GM23338 (cell line): ENCODE measurements around the gene XIRP2. TPM values are rescaled to one million over a fixed set of nuclear protein-coding genes. Genes with fewer than 3 reads are reported as not detected.
A peak's percentile ranks its signal among the peaks of the same experiment; 100 is the strongest.

Experiments
- ATAC-seq: fragments of 200-7000 bp; cut with Tn5 transposase; 3 replicates; pipeline ENCODE4 v1.9.1; 2020
- DNase-seq: peaks from one replicate; pipeline ENCODE4 v3.0.0-alpha.2; 2015; ENCODE audit warnings: low spot score
- H2AFZ ChIP-seq: fragments of 200-600 bp; sonication (generic); 2 replicates; pipeline ENCODE4 v1.8.0; 2016; ENCODE audit warnings: antibody characterized with exemption, mild to moderate bottlenecking, moderate library complexity
- H3F3A ChIP-seq: fragments of 200-600 bp; sonication (generic); replicated peaks from 2 replicates; pipeline ENCODE4 v1.8.0; 2017; ENCODE audit warnings: antibody characterized with exemption, mixed run types, low read depth
- H3K27ac ChIP-seq: fragments of 200-600 bp; sonication (generic); 2 replicates; pipeline ENCODE4 v1.6.1; 2016; ENCODE audit warnings: low read depth
- H3K27me3 ChIP-seq: fragments of 200-600 bp; sonication (generic); 2 replicates; pipeline ENCODE4 v1.8.0; 2016; ENCODE audit warnings: mild to moderate bottlenecking, mixed run types, moderate library complexity; ENCODE audit not compliant: insufficient read depth
- H3K36me3 ChIP-seq: fragments of 200-600 bp; sonication (generic); 2 replicates; pipeline ENCODE4 v1.8.0; 2016; ENCODE audit warnings: mild to moderate bottlenecking; ENCODE audit not compliant: insufficient read depth
- H3K4me1 ChIP-seq: fragments of 200-600 bp; sonication (generic); 2 replicates; pipeline ENCODE4 v1.8.0; 2016; ENCODE audit warnings: mild to moderate bottlenecking, moderate library complexity; ENCODE audit not compliant: insufficient read depth
- H3K4me2 ChIP-seq: fragments of 200-600 bp; sonication (generic); 2 replicates; pipeline ENCODE4 v1.7.1; 2017; ENCODE audit warnings: mixed run types
- H3K4me3 ChIP-seq: fragments of 200-600 bp; sonication (generic); 2 replicates; pipeline ENCODE4 v1.6.1; 2016; ENCODE audit warnings: mixed run types
- H3K79me2 ChIP-seq: fragments of 200-600 bp; sonication (generic); replicated peaks from 2 replicates; pipeline ENCODE4 v1.8.0; 2017; ENCODE audit warnings: mild to moderate bottlenecking; ENCODE audit not compliant: insufficient read depth
- H3K9me2 ChIP-seq: fragments of 200-600 bp; sonication (generic); 2 replicates; pipeline ENCODE4 v1.8.0; 2017; ENCODE audit not compliant: insufficient read depth
- H4K20me1 ChIP-seq: fragments of 200-600 bp; sonication (generic); replicated peaks from 2 replicates; pipeline ENCODE4 v1.8.0; 2017; ENCODE audit warnings: mild to moderate bottlenecking; ENCODE audit not compliant: insufficient read depth
- H3K27ac Mint-ChIP-seq: 2 replicates; pipeline ENCODE4 v1.8.0; 2020; ENCODE audit warnings: inconsistent platforms, mild to moderate bottlenecking, moderate library complexity, mixed read lengths
- H3K27me3 Mint-ChIP-seq: 3 replicates; pipeline ENCODE4 v1.8.0; 2022; ENCODE audit warnings: low read depth, mild to moderate bottlenecking, moderate library complexity, mixed read lengths, inconsistent platforms; ENCODE audit not compliant: insufficient read depth, poor library complexity
- H3K36me3 Mint-ChIP-seq: 3 replicates; pipeline ENCODE4 v1.8.0; 2021; ENCODE audit warnings: low read depth, mild to moderate bottlenecking, inconsistent platforms, moderate library complexity, mixed read lengths
- H3K4me1 Mint-ChIP-seq: 3 replicates; pipeline ENCODE4 v1.8.0; 2020; ENCODE audit warnings: mild to moderate bottlenecking, inconsistent platforms, mixed read lengths
- H3K4me3 Mint-ChIP-seq: 3 replicates; pipeline ENCODE4 v1.8.0; 2021; ENCODE audit warnings: moderate library complexity, mild to moderate bottlenecking, inconsistent platforms, mixed read lengths
- H3K9me3 Mint-ChIP-seq: 3 replicates; pipeline ENCODE4 v1.8.0; 2020; ENCODE audit warnings: moderate library complexity, mild to moderate bottlenecking, inconsistent platforms, mixed read lengths
- CREB1 ChIP-seq: fragments of 250-450 bp; sonication (Bioruptor Pico); IDR thresholded peaks from 2 replicates; pipeline ENCODE4 v1.5.0; 2020; ENCODE audit warnings: low read depth, mild to moderate bottlenecking, moderate library complexity
- CTCF ChIP-seq, 2 experiments: fragments of 200-600 bp in 1 of 2; sonication (generic) in 1 of 2; conservative IDR thresholded peaks; 2 replicates each; pipeline versions ENCODE4 v1.5.1 to v1.6.1; 2016 to 2017; ENCODE audit warnings: antibody characterized with exemption in 2 of 2, low read depth in 2 of 2, mild to moderate bottlenecking in 2 of 2, moderate library complexity in 1 of 2
- JUNB ChIP-seq: IDR thresholded peaks from one replicate; pipeline ENCODE4 v1.6.1; 2016; ENCODE audit warnings: antibody characterized with exemption; ENCODE audit not compliant: unreplicated experiment
- NANOG ChIP-seq: IDR thresholded peaks from 2 replicates; pipeline ENCODE4 v1.6.1; 2016; ENCODE audit warnings: antibody characterized with exemption, borderline replicate concordance
- POLR2AphosphoS5 ChIP-seq: IDR thresholded peaks from 2 replicates; pipeline ENCODE4 v1.6.1; 2016; ENCODE audit warnings: antibody characterized with exemption, low read depth
- STAT1 ChIP-seq: IDR thresholded peaks from one replicate; pipeline ENCODE4 v1.6.1; 2016; ENCODE audit warnings: antibody characterized with exemption; ENCODE audit not compliant: unreplicated experiment
- ZNF114 ChIP-seq: fragments of 250-450 bp; sonication (Bioruptor Pico); IDR thresholded peaks from 2 replicates; pipeline ENCODE4 v1.5.0; 2020; ENCODE audit warnings: mild to moderate bottlenecking, moderate library complexity
- ZNF331 ChIP-seq: fragments of 250-450 bp; sonication (Bioruptor Pico); IDR thresholded peaks from 2 replicates; pipeline ENCODE4 v1.5.0; 2020; ENCODE audit warnings: low read depth, mild to moderate bottlenecking, moderate library complexity
- polyA plus RNA-seq: library from polyadenylated mRNA; unstranded; fragments of >200 nt; fragmentation: Nextera tagmentation; extraction: Ambion mirVana; gene quantifications from 2 replicates; pipeline ENCODE4 v1.2.1, GENCODE V29; 2016
- total RNA-seq: library from RNA; depleted of rRNA; stranded (reverse); fragments of >200 nt; shearing (Covaris generic); gene quantifications from 2 replicates; pipeline ENCODE4 v1.2.3, GENCODE V29; 2014
- TF ChIP-seq, protein P1 (sequence below): fragments of 250-450 bp; sonication (Bioruptor Pico); IDR thresholded peaks from 2 replicates; pipeline ENCODE4 v1.5.0; 2020; ENCODE audit warnings: mild to moderate bottlenecking, moderate library complexity
- TF ChIP-seq, protein P2 (sequence below): IDR thresholded peaks from one replicate; pipeline ENCODE4 v1.6.1; 2018; ENCODE audit warnings: antibody characterized with exemption; ENCODE audit not compliant: unreplicated experiment

The XIRP2 gene
- total and polyA plus RNA-seq, 2 experiments from 2014 or later: 0.17 to 0.31 TPM

DNA sequence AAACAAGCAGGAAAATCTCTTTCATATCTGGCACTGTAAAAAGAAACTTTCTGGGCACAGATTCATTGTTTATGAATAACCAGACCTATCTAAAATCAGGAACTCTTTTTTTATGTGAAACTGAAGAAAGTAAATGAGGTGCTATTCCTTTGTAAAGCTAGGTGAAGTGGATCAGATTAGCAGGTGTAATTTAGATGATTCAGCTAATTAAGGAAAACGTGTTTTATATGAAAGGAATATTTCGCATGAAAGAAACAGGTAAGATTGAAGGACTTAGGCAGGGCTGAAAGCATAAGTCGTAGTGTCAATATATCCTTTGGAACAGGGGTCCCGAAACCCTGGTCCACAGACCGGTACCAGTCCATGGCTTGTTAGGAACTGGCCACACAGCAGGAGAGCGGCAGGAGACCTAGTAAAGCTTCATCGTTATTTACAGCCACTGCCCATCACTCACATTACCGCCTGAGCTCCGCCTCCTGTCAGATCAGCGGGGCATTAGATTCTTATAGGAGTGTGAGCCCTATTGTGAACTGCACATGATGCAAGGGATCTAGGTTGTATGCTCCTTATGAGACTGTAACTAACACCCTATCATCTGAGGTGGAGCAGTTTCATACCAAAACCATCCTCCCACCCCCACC lies 20.3 kb upstream of the XIRP2 start:
- no peaks in the 10 kb centered on the region for H3K27me3 Mint-ChIP-seq
- ATAC-seq: peak; percentile 55; the same call in 2 of the 3 replicates
- Histone ChIP-seq H3K4me3 (no peak overlapping the region), H2AFZ (no peak overlapping the region), H3K27me3 (no peaks in the 10 kb centered on the region), H3K4me2 (no peak overlapping the region), H3K79me2 (no peaks in the 10 kb centered on the region), H3K9me2 (no peaks in the 10 kb centered on the region), H3K36me3 (no peaks in the 10 kb centered on the region), H4K20me1 (no peaks in the 10 kb centered on the region), H3K27ac (no peak overlapping the region), H3F3A (no peaks in the 10 kb centered on the region), H3K4me1 (no peaks in the 10 kb centered on the region)
- no peaks in the 10 kb centered on the region; the same call in 2 of the 3 replicates for H3K4me1 Mint-ChIP-seq
- DNase-seq: peak; percentile 9
- H3K9me3 Mint-ChIP-seq: no peaks in the 10 kb centered on the region
- no peak for TF ChIP-seq ZNF114
- TF ChIP-seq NANOG: no peak
- TF ChIP-seq STAT1: no peak
- TF ChIP-seq ZNF331 (CRISPR knock-in tag): no peak
- TF ChIP-seq CTCF (conservative IDR thresholded peaks at IDR 0.05; ENCODE audit: low read depth in 2 of 2): no peak
- no peak for TF ChIP-seq JUNB
- TF ChIP-seq POLR2AphosphoS5: no peak
- no peak for TF ChIP-seq CREB1
- TF ChIP-seq, protein P1, sequence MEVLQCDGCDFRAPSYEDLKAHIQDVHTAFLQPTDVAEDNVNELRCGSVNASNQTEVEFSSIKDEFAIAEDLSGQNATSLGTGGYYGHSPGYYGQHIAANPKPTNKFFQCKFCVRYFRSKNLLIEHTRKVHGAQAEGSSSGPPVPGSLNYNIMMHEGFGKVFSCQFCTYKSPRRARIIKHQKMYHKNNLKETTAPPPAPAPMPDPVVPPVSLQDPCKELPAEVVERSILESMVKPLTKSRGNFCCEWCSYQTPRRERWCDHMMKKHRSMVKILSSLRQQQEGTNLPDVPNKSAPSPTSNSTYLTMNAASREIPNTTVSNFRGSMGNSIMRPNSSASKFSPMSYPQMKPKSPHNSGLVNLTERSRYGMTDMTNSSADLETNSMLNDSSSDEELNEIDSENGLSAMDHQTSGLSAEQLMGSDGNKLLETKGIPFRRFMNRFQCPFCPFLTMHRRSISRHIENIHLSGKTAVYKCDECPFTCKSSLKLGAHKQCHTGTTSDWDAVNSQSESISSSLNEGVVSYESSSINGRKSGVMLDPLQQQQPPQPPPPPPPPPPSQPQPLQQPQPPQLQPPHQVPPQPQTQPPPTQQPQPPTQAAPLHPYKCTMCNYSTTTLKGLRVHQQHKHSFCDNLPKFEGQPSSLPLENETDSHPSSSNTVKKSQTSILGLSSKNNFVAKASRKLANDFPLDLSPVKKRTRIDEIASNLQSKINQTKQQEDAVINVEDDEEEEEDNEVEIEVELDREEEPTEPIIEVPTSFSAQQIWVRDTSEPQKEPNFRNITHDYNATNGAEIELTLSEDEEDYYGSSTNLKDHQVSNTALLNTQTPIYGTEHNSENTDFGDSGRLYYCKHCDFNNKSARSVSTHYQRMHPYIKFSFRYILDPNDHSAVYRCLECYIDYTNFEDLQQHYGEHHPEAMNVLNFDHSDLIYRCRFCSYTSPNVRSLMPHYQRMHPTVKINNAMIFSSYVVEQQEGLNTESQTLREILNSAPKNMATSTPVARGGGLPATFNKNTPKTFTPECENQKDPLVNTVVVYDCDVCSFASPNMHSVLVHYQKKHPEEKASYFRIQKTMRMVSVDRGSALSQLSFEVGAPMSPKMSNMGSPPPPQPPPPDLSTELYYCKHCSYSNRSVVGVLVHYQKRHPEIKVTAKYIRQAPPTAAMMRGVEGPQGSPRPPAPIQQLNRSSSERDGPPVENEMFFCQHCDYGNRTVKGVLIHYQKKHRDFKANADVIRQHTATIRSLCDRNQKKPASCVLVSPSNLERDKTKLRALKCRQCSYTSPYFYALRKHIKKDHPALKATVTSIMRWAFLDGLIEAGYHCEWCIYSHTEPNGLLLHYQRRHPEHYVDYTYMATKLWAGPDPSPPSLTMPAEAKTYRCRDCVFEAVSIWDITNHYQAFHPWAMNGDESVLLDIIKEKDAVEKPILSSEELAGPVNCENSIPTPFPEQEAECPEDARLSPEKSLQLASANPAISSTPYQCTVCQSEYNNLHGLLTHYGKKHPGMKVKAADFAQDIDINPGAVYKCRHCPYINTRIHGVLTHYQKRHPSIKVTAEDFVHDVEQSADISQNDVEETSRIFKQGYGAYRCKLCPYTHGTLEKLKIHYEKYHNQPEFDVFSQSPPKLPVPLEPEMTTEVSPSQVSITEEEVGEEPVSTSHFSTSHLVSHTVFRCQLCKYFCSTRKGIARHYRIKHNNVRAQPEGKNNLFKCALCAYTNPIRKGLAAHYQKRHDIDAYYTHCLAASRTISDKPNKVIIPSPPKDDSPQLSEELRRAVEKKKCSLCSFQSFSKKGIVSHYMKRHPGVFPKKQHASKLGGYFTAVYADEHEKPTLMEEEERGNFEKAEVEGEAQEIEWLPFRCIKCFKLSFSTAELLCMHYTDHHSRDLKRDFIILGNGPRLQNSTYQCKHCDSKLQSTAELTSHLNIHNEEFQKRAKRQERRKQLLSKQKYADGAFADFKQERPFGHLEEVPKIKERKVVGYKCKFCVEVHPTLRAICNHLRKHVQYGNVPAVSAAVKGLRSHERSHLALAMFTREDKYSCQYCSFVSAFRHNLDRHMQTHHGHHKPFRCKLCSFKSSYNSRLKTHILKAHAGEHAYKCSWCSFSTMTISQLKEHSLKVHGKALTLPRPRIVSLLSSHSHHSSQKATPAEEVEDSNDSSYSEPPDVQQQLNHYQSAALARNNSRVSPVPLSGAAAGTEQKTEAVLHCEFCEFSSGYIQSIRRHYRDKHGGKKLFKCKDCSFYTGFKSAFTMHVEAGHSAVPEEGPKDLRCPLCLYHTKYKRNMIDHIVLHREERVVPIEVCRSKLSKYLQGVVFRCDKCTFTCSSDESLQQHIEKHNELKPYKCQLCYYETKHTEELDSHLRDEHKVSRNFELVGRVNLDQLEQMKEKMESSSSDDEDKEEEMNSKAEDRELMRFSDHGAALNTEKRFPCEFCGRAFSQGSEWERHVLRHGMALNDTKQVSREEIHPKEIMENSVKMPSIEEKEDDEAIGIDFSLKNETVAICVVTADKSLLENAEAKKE: no peak
- TF ChIP-seq, protein P2, sequence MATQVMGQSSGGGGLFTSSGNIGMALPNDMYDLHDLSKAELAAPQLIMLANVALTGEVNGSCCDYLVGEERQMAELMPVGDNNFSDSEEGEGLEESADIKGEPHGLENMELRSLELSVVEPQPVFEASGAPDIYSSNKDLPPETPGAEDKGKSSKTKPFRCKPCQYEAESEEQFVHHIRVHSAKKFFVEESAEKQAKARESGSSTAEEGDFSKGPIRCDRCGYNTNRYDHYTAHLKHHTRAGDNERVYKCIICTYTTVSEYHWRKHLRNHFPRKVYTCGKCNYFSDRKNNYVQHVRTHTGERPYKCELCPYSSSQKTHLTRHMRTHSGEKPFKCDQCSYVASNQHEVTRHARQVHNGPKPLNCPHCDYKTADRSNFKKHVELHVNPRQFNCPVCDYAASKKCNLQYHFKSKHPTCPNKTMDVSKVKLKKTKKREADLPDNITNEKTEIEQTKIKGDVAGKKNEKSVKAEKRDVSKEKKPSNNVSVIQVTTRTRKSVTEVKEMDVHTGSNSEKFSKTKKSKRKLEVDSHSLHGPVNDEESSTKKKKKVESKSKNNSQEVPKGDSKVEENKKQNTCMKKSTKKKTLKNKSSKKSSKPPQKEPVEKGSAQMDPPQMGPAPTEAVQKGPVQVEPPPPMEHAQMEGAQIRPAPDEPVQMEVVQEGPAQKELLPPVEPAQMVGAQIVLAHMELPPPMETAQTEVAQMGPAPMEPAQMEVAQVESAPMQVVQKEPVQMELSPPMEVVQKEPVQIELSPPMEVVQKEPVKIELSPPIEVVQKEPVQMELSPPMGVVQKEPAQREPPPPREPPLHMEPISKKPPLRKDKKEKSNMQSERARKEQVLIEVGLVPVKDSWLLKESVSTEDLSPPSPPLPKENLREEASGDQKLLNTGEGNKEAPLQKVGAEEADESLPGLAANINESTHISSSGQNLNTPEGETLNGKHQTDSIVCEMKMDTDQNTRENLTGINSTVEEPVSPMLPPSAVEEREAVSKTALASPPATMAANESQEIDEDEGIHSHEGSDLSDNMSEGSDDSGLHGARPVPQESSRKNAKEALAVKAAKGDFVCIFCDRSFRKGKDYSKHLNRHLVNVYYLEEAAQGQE: no peak
- H3K36me3 Mint-ChIP-seq: no peaks in the 10 kb centered on the region
- no peak overlapping the region for H3K4me3 Mint-ChIP-seq
- no peak overlapping the region for H3K27ac Mint-ChIP-seq
